Esophagus squamous epithelium (tissue), 4 donors: Measurements from ENCODE around the gene FZR1.

ENCODE experiments used
- POLR2A ChIP-seq, 4 donors: fragments of 450-650 bp; IDR thresholded peaks; one replicate each; pipeline ENCODE4 v1.6.1; 2017; ENCODE audit warnings: antibody characterized with exemption in 4 of 4, mild to moderate bottlenecking in 4 of 4, moderate library complexity in 3 of 4
- TF ChIP-seq, protein P1 (sequence below), 6 experiments: fragments of 450-650 bp in 4 of 6; fragments of 200-600 bp in 2 of 6; sonication (generic) in 2 of 6; IDR thresholded peaks; one replicate each; pipeline ENCODE4 v1.5.1; 2016 to 2019; ENCODE audit warnings: antibody characterized with exemption in 6 of 6, mild to moderate bottlenecking in 4 of 6, moderate library complexity in 4 of 6

DNA sequence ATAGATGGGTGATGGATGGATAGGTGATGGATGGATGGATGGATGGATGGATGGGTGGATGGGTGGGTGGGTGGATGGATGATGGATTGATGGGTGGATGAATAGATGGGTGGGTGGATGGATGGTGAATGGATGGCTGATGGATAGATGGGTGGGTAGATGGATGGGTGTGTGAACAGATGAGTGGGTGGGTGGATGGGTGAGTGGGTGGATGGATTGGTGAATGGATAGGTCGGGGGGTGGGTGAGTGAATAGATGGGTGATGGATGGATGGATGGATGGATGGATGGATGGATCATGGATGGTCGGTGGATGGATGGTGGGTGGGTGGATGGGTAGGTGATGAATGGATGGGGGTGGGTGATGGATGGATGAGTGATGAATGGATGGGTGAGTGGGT, 29.3 kb upstream of the FZR1 start:
- no peak for TF ChIP-seq POLR2A (IDR thresholded peaks at IDR 0.05)
- TF ChIP-seq, protein P1, sequence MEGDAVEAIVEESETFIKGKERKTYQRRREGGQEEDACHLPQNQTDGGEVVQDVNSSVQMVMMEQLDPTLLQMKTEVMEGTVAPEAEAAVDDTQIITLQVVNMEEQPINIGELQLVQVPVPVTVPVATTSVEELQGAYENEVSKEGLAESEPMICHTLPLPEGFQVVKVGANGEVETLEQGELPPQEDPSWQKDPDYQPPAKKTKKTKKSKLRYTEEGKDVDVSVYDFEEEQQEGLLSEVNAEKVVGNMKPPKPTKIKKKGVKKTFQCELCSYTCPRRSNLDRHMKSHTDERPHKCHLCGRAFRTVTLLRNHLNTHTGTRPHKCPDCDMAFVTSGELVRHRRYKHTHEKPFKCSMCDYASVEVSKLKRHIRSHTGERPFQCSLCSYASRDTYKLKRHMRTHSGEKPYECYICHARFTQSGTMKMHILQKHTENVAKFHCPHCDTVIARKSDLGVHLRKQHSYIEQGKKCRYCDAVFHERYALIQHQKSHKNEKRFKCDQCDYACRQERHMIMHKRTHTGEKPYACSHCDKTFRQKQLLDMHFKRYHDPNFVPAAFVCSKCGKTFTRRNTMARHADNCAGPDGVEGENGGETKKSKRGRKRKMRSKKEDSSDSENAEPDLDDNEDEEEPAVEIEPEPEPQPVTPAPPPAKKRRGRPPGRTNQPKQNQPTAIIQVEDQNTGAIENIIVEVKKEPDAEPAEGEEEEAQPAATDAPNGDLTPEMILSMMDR (IDR thresholded peaks at IDR 0.05), result no peak
